Measurements from ENCODE around the gene HES2.
"Not testable (repeated sequence)": the region's sequence is repeated elsewhere in the genome, so short reads cannot be mapped to it uniquely, and the experiment has no call there.

The HES2 gene

GRCh38 chr1:6416295-6416656, 3.4 kb downstream of the HES2 start:
- no peak for DNase-seq

- DNase-seq, result no peak
Observed at GRCh38 chr1:6414881-6415626, 4.7 kb downstream of the HES2 start.

DNA sequence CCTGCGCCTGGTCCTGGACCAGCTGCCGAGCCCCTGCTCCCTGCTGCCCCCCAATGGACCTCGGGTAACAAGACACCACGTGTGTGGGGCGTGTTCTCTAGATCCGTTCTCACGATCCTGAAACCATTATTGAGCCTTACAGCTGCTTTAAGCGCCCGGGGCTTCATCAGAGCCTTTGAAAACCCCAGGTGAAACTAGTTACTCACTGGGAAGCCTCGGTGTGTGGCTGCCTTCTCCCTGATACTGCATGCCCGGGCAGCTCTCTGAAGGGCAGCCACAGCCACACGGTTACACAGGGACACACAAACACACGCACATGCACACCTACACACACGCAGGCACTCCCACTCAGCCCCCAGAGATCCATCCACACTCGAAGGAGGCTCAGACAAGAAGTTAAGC, 5.3 kb downstream of the HES2 start:
- peak; percentile 63 for DNase-seq

- no peak for DNase-seq
Observed at GRCh38 chr1:6412896-6413295, 6.8 kb downstream of the HES2 start.

DNA sequence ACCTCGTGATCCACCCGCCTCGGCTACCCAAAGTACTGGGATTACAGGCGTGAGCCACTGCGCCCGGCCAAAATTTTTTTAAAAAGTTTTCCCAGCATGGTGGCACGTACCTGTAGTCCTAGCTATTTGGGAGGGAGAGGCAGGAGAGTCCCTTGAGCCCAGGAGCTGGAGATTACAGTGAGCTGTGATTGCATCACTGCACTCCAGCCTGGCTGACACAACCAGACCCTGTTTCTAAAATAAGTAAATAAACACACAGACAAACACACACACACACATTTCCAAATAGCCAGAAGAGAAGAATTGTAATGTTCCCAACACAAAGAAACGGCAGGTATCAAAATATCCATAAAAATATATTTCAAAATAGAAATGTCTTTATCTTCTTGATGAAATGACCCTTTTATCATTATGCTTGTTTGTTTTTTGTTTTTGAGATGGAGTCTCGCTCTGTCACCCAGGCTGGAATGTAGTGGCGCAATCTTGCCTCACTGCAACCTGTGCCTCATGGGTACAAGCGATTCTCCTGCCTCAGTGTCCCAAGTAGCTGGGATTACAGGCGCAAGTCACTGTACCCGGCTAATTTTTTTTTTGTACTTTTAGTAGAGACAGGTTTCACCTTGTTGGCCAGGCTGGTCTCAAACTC, 9.3 kb downstream of the HES2 start:
- no peak for DNase-seq

DNA sequence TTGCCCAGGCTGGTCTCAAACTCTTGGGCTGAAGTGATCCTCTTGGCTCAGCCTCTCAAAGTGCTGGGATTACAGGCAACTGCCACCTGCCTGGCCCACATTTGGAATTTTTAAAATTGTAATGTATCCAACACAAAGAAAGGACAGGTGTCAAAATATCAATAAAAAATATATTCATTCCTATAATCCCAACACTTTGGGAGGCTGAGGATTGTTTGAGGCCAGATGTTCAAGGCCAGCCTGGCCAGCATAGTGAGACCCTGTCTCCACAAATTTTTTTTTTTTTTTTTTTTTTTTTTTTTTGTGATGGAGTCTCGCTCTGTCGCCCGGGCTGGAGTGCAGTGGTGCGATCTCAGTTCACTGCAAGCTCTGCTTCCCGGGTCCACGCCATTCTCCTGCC, 10.0 kb downstream of the HES2 start:
- DNase-seq, result no peak

- DNase-seq, result no peak
Observed at GRCh38 chr1:6409053-6409452, 10.7 kb downstream of the HES2 start.

GRCh38 chr1:6408023-6408422, 11.7 kb downstream of the HES2 start:
- no peak for DNase-seq

DNA sequence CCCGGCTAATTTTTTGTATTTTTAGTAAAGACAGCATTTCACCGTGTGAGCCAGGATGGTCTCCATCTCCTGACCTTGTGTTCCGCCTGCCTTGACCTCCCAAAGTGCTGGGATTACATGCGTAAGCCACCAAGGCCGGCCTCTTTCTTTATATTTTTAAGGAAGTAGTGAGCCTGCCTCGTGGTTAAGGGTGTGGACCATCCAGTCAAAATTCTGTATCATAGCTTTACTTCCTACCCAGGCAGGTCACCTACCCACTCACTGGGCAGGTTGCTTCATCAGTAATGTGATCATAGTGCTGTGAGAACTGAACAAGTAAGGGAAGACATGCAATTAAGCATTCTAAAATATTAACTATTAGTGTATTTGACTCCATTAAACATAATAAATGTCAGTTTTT, 18.0 kb downstream of the HES2 start:
- DNase-seq, result no peak

DNA sequence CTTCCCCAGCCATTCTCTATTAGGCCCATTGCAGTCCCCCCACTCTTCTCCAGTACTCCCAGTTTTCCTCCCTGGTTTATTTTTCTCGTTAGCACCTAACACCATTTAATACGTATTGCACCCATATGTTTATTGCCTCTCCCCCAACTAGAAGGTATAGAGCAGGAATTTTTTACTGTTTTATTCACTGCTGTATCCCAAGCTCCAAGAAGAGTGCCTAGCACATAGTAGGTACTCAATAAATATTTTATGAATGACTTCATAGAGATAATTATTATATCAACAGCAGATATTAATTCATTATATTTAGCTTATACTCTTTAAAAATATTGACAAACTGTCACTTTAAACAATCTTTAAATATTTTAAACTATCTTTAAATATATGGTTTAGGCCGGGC, 20.4 kb downstream of the HES2 start:
- DNase-seq, result no peak

GRCh38 chr1:6397844-6398441, 21.8 kb downstream of the HES2 start:
- DNase-seq, result no peak

DNA sequence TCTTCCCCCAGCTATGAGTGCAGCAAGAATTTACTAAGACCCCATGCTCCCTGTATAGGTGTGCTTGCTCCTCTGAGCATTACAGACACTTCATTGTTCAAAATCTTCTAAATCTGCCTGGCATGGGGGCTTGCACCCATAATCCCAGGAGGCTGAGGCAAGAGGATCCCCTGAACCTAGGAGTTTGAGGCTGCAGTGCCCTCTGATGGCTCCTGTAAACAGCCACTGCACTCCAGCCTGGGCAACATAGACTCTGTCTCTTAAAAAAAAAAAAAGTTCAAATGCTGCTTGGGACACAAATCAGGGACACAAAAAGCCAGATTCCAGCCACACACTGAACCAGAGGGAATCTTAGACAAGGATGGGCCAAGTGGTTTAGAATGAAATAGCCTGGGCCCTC, 22.7 kb downstream of the HES2 start:
- peak; percentile 14 for DNase-seq

GRCh38 chr1:6395781-6396244, 23.9 kb downstream of the HES2 start:
- DNase-seq, result not testable (repeated sequence)

- not testable (repeated sequence) for DNase-seq
Observed at GRCh38 chr1:6395130-6395529, 24.6 kb downstream of the HES2 start.

GRCh38 chr1:6393400-6394187, 26.1 kb downstream of the HES2 start, which contains the start of gene ACOT7:
TSS of gene ACOT7 (minus strand) at chr1:6393767. CDS start at chr1:6393399, 368 bp downstream.
- peak; percentile 91 for DNase-seq

- DNase-seq, result no peak
Observed at GRCh38 chr1:6392809-6393399, 26.8 kb downstream of the HES2 start.

GRCh38 chr1:6391951-6392808, 27.5 kb downstream of the HES2 start:
- peak; percentile 9 for DNase-seq

DNA sequence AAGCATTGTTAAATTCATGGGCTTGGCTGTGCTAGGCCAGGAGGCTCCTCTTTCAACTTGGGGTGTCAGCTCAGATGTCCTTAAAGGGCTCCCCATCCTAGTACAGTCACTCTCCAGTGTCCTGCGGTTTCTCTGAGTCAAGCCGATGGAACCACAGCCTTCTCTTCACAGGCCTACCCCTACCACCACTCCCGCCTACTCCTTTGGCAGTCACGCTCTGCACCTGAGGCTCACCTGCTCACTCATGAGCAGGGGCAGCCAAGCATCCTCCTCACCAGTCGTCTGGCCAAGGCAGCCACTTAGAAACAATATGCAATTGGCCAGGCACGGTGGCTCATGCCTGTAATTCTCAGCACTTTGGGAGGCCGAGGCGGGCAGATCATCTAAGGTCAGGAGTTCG, 29.7 kb downstream of the HES2 start:
- no peak for DNase-seq

DNA sequence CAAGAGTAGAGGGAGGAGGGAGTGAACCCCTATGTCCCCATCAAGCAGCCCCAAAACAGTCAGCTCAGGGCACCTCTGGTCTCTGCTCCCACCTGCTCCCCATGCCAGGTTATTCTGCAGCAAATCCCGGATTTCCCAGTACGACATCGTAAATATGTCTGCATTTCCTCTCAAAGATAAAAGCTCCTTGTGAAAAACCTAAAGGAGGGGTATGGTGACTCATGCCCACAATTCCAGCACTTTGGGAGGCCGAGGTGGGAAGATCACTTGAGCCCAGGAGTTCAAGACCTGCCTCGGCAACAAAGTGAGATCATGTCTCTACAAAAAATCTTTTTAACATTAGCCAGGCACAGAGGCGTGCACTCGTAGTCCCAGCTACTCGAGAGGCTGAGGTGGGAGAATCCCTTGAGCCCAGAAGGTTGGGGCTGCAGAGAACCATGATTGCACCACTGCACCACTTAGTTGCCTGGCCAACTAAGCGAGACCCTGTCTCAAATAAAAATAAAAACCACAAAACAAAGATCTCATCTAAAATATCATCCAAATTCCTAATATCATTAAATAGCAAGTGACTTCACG, 33.3 kb downstream of the HES2 start:
- DNase-seq, result no peak

GRCh38 chr1:6385488-6386191, 34.1 kb downstream of the HES2 start:
- DNase-seq, result no peak

DNA sequence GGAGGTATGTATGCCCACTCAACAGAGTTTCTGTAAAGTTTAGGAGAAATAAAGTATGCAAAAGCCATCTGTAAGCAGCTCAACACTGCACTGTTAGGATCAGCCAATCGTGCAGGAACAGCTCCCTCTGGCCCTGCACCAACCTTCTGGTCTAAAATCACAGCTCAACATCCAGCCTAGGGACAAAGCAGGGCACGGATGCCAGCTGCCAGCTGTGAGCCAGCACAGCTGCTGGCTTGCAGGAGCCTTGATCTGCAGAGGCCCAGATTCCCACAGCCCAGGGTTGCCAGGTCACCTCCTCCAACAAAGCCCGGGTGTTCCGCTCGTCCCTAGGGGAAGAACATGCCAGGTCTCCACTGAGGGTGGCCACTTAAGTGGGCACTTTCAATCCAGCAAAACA, 34.8 kb downstream of the HES2 start:
- no peak for DNase-seq
